NCI-H1694 (cell line): ENCODE data around the gene GSDMA.

ENCODE experiments used
- DNase-seq: peaks from one replicate; lab custom pipeline; 2025; lab: John Stamatoyannopoulos, UW

The GSDMA gene

GRCh38 chr17:39963829-39964228 lies 1.0 kb downstream of the GSDMA start:
- DNase-seq: no peak

- no peak for DNase-seq
Measured at GRCh38 chr17:39965017-39965699, 2.4 kb downstream of the GSDMA start.

GRCh38 chr17:39966771-39967170 lies 4.0 kb downstream of the GSDMA start:
- no peak for DNase-seq

GRCh38 chr17:39968761-39969160 lies 6.0 kb downstream of the GSDMA start:
- DNase-seq: no peak

GRCh38 chr17:39969375-39969774 lies 6.6 kb downstream of the GSDMA start:
- no peak for DNase-seq

GRCh38 chr17:39970157-39970692 lies 7.4 kb downstream of the GSDMA start:
- no peak for DNase-seq

GRCh38 chr17:39971076-39971603 lies 8.3 kb downstream of the GSDMA start:
- DNase-seq: no peak

GRCh38 chr17:39972271-39972670 lies 9.5 kb downstream of the GSDMA start:
- no peak for DNase-seq

- DNase-seq: no peak
Measured at GRCh38 chr17:39973496-39973895, 10.7 kb downstream of the GSDMA start.

GRCh38 chr17:39974433-39974832 lies 11.6 kb downstream of the GSDMA start:
- no peak for DNase-seq

- DNase-seq: no peak
Measured at GRCh38 chr17:39975801-39976200, 13.0 kb downstream of the GSDMA start.

- DNase-seq: no peak
Measured at GRCh38 chr17:39979016-39979670, 16.3 kb downstream of the GSDMA start.

GRCh38 chr17:39979893-39980350 lies 17.1 kb downstream of the GSDMA start:
- peak; percentile 57 for DNase-seq

- peak; percentile 99 for DNase-seq
Measured at GRCh38 chr17:39980351-39981206, 17.8 kb downstream of the GSDMA start, which contains the start of gene PSMD3. Gene PSMD3 (plus strand): TSS chr17:39980807. CDS start chr17:39980971, 164 bp downstream.

- no peak for DNase-seq
Measured at GRCh38 chr17:39981207-39981741, 18.5 kb downstream of the GSDMA start.

- no peak for DNase-seq
Measured at GRCh38 chr17:39981766-39982375, 19.1 kb downstream of the GSDMA start.

- no peak for DNase-seq
Measured at GRCh38 chr17:39988206-39988810, 25.5 kb downstream of the GSDMA start.

GRCh38 chr17:39994448-39994847 lies 31.6 kb downstream of the GSDMA start:
- DNase-seq: no peak

GRCh38 chr17:39995438-39995837 lies 32.6 kb downstream of the GSDMA start:
- no peak for DNase-seq

- DNase-seq: no peak
Measured at GRCh38 chr17:39996162-39996561, 33.4 kb downstream of the GSDMA start.

GRCh38 chr17:39996800-39997199 lies 34.0 kb downstream of the GSDMA start:
- no peak for DNase-seq
